Astrocyte of the cerebellum (primary cell): ENCODE data around the gene ACADM.

Source experiments
- DNase-seq: peaks from one replicate; pipeline ENCODE4 v3.0.0-alpha.2; 2011; ENCODE audit warnings: low read depth
- H3K4me3 ChIP-seq: 2 replicates; pipeline ENCODE4 v1.5.1; 2011; ENCODE audit warnings: mild to moderate bottlenecking, low read depth, low read length, moderate library complexity
- CTCF ChIP-seq: IDR thresholded peaks from 2 replicates; pipeline ENCODE4 v1.5.1; 2012; ENCODE audit warnings: low read length, low read depth, moderate library complexity, mild to moderate bottlenecking; ENCODE audit errors: missing control alignments
- in situ Hi-C: cut with HindIII; loops from 2 replicates; pipeline ENCODE4 v1.10.0; 2017; ENCODE audit warnings: low sequenced_read_pairs

ACADM gene

GRCh38 chr1:75722966-75723365 is 1.5 kb upstream of the ACADM start:
- DNase-seq = no peak
- in situ Hi-C loops = no loop called here
- TF ChIP-seq CTCF = no peak
- H3K4me3 ChIP-seq = no peak overlapping the region

- peak overlapping the region; percentile 89 for H3K4me3 ChIP-seq
- in situ Hi-C loops = no loop called here
- no peak for DNase-seq
- TF ChIP-seq CTCF = no peak
Measured at GRCh38 chr1:75723989-75724471, 479 bp upstream of the ACADM start.

- H3K4me3 ChIP-seq = peak overlapping the region; percentile 89
- no peak for TF ChIP-seq CTCF
- in situ Hi-C loops = no loop called here
- DNase-seq = no peak
Measured at GRCh38 chr1:75725266-75725665, 757 bp downstream of the ACADM start.

- peak overlapping the region; percentile 89 for H3K4me3 ChIP-seq
- DNase-seq = no peak
- in situ Hi-C loops = no loop called here
- no peak for TF ChIP-seq CTCF
Measured at GRCh38 chr1:75725861-75726361, 1.4 kb downstream of the ACADM start.

- TF ChIP-seq CTCF = no peak
- in situ Hi-C loops = no loop called here
- no peak overlapping the region for H3K4me3 ChIP-seq
- DNase-seq = no peak
Measured at GRCh38 chr1:75727571-75727970, 3.1 kb downstream of the ACADM start.

- no peak for DNase-seq
- H3K4me3 ChIP-seq = no peak overlapping the region
- no peak for TF ChIP-seq CTCF
- in situ Hi-C loops = no loop called here
Measured at GRCh38 chr1:75730432-75730831, 5.9 kb downstream of the ACADM start.
